GM21825 (cell line): ENCODE data around the gene CLMN.
"Not testable (repeated sequence)": the region's sequence is repeated elsewhere in the genome, so short reads cannot be mapped to it uniquely, and the experiment has no call there.

Experiments
- ATAC-seq: cut with Tn5 transposase; IDR thresholded peaks from one replicate; pipeline ENCODE4 v1.9.1; 2021; ENCODE audit warnings: mild to moderate bottlenecking, moderate library complexity; ENCODE audit not compliant: unreplicated experiment

Gene CLMN

GRCh38 chr14:95222870-95223398 lies 96.8 kb downstream of the CLMN start:
- no peak for ATAC-seq

GRCh38 chr14:95222151-95222631 lies 97.5 kb downstream of the CLMN start:
- ATAC-seq = no peak

DNA sequence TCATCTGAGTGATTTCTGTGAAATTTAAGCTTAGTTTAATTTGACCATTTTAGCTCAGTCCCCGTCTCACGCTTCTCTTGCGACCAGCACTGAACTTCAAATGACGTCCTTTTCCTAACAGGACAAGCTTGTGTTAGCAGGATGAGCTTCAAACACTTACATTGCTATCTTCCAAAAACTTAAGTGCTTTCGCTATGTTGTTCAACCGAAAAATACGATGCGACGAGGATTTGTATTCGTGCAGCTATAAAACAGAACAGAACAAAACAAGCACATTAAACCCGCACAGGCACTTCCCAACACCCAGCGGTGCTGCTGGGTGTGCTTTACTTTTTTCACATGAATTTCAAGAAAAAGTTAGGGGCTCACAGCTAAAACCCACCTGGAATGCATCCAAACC lies 98.2 kb downstream of the CLMN start:
- no peak for ATAC-seq

GRCh38 chr14:95220663-95221231 lies 99.0 kb downstream of the CLMN start:
- ATAC-seq = no peak

- no peak for ATAC-seq
Measured at GRCh38 chr14:95218472-95219193, 101.1 kb downstream of the CLMN start.

- ATAC-seq = no peak
Measured at GRCh38 chr14:95218006-95218405, 101.7 kb downstream of the CLMN start.

GRCh38 chr14:95217391-95217900 lies 102.3 kb downstream of the CLMN start:
- ATAC-seq = no peak

- ATAC-seq = no peak
Measured at GRCh38 chr14:95216008-95216407, 103.7 kb downstream of the CLMN start.

DNA sequence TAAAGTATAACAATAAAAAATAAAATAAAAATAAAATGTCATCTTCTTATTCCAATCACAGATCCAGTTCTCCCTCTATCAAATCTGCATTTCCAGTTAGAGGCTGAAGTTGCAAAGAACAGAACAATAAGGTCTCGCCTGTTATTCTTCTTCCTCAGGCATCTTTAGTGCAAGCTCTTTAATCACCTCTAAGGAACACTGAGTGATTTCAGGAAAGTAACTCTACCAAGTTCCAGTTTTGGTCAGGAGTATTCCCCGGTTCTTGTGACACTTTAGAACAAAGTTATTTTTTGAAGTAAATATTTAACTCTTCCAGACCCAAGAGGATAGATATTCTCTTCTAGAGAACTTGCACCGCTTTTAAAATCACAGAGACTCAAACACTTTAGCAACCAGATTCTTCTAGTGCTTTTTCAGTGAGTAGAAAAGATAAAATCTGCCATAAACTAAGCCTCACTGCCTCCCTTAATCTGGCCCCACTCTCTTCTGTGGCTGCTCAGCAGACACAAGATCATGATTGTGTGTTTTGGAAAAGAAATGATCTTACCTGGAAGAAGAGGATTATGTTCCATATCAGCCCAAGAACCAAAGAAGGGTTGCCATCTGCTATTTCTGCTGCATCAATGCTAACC lies 104.5 kb downstream of the CLMN start:
- ATAC-seq = no peak

GRCh38 chr14:95213774-95214173 lies 105.9 kb downstream of the CLMN start:
- no peak for ATAC-seq

- ATAC-seq = no peak
Measured at GRCh38 chr14:95211721-95212504, 107.8 kb downstream of the CLMN start.

DNA sequence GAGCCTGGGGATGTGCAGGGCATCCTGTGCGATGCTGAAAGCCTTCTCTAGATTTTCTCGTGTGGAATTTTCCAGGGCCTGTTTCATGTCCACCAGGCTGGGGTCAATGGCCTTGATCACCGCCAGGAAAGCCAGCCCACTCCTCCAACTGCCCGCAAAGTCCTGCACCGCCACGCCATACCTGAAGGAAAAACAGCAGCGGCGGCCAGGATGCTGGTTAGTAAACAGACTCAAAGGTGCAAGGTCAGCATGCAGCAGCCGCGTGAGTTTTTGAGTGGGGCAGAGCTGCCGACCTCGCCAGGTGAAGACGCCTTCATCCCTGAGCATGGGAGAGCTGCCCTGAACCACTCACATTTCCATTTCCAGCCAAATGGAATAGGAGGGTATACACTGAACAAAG lies 109.0 kb downstream of the CLMN start:
- no peak for ATAC-seq

DNA sequence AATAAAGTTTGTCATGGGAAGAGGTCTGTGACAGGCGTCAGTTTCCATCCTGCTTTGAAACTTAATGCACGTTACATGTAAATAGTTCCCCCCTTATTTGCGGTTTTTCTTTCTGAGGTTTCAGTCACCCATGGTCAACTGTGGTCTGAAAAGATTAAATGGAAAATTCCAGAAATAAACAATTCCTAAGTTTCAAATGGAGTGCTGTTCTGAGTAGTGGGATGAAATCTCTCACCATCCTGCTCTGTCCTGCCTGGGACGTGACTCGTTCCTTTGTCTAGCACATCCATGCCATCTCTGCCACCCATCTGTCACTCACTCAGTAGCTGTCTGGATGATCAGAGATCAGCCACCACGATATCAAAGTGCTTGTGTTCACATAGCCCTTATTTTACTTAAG lies 111.1 kb downstream of the CLMN start:
- no peak for ATAC-seq

- ATAC-seq = no peak
Measured at GRCh38 chr14:95207475-95208233, 112.1 kb downstream of the CLMN start.

DNA sequence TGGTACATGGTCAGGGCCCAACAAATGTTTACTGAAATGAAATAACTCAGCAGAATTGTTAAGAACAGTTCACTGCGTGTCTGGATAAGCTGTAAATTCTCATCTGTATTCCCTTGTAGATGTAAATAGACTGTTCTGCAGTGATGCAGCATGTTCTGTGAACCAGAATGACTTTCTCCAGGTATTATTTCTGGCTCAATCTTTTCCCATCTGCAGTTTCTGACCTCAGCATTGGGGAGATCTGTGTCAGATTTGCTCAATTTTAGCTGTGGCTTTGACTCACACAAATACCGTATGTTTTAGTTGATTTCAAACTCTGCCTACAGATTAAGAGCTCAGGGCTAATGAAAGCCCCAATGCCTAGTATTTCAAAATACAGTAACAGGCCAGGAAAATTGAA lies 113.2 kb downstream of the CLMN start:
- no peak for ATAC-seq

DNA sequence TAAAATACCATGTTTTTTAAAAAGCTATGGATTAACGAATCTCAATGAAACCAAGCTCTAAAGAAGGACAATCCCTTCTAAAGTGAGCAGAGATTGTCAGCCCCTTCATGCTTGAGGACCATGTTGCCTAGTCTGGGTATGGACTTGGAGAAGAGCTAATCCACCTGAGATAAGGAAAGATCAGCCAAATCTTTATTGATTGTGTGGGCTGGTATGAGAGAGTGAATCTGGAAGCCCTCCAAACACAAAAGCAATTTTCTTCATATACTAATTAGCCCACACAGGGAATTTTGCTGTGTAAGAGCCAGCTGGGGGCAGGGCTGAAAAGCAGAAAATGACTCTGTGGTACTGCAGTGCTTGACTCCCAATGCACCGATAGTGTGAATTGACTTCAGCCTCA lies 115.0 kb downstream of the CLMN start:
- no peak for ATAC-seq

- not testable (repeated sequence) for ATAC-seq
Measured at GRCh38 chr14:95201745-95202144, 118.0 kb downstream of the CLMN start.

- ATAC-seq = no peak
Measured at GRCh38 chr14:95200404-95200803, 119.3 kb downstream of the CLMN start.

GRCh38 chr14:95199298-95199983 lies 120.3 kb downstream of the CLMN start:
- ATAC-seq = no peak

- no peak for ATAC-seq
Measured at GRCh38 chr14:95198320-95198719, 121.4 kb downstream of the CLMN start.
